Upper lobe of right lung (tissue), 1 donor: Measurements from ENCODE around the gene JSRP1. TPM values are rescaled to one million over a fixed set of nuclear protein-coding genes. Genes with fewer than 3 reads are reported as not detected.

Experiments
- ATAC-seq: fragments of 200-7000 bp; cut with Tn5 transposase; one replicate; pipeline ENCODE4 v1.9.1; 2020; ENCODE audit warnings: mild to moderate bottlenecking, moderate library complexity
- DNase-seq: peaks from one replicate; pipeline ENCODE4 v3.0.0-alpha.2; 2020
- H3K27ac ChIP-seq: fragments of 200-600 bp; one replicate; pipeline ENCODE4 v1.8.0; 2022
- H3K27me3 ChIP-seq: fragments of 200-600 bp; one replicate; pipeline ENCODE4 v1.8.0; 2022; ENCODE audit warnings: mild to moderate bottlenecking
- H3K36me3 ChIP-seq: fragments of 200-600 bp; one replicate; pipeline ENCODE4 v1.8.0; 2022
- H3K4me1 ChIP-seq: fragments of 200-600 bp; one replicate; pipeline ENCODE4 v1.8.0; 2022
- H3K4me3 ChIP-seq: fragments of 200-600 bp; one replicate; pipeline ENCODE4 v1.8.0; 2022; ENCODE audit warnings: mild to moderate bottlenecking
- H3K9me3 ChIP-seq: fragments of 200-600 bp; one replicate; pipeline ENCODE4 v1.8.0; 2022
- intact Hi-C: fragments of 100-400 bp; cut with DNase I; formaldehyde crosslinking; loops from one replicate; pipeline ENCODE4 v1.11.0; 2022
- total RNA-seq: library from RNA; stranded (reverse); fragmentation: NEBNext Ultra II Directional; extraction: Animal tissue kit (Norgen Biotek cat#: 25700); gene quantifications from one replicate; pipeline ENCODE4 v1.2.1, GENCODE V29; 2021
- TF ChIP-seq, protein P1 (sequence below): fragments of 200-600 bp; IDR thresholded peaks from one replicate; pipeline ENCODE4 v1.8.0; 2022; ENCODE audit warnings: antibody characterized with exemption
- donor health status: DM: no; HTN: yes; CAD: no; lungs with severe emphysema.

The JSRP1 gene
- total RNA-seq, 1 donor from 2014 or later: 1.1 TPM

DNA sequence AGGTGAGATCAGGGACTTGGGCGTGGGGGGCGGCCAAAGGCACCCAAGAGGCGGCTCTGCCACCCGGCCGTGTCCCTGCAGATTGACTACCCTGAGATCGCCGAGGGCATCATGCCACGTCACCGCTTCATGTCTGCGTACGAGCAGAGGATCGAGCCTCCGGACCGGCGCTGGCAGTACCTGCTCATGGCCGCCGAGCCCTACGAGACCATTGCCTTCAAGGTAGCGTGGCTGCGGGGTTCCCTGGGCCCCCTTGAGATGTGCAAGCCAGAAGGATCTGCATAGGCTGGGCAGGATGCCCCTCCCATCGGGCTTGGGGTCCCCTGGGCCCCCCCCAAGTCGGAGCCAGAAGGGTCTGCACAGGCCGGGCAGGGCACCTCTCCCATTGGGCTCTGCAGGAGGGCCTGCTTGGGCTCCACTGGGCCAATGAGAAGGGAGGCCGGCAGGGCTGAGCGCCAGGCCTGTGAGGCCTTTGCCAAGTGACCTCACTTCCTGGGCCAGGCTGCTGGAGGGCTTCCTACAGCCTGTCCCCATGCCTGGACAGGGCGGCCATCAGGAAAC is 9.3 kb downstream of the JSRP1 start:
- Histone ChIP-seq H3K36me3 (peaks cover 46% of the 10 kb centered on the region), H3K27ac (no peak overlapping the region), H3K27me3 (peaks cover 27% of the 10 kb centered on the region), H3K4me3 (no peak overlapping the region), H3K9me3 (no peaks in the 10 kb centered on the region), H3K4me1 (peaks cover 28% of the 10 kb centered on the region)
- TF ChIP-seq, protein P1, sequence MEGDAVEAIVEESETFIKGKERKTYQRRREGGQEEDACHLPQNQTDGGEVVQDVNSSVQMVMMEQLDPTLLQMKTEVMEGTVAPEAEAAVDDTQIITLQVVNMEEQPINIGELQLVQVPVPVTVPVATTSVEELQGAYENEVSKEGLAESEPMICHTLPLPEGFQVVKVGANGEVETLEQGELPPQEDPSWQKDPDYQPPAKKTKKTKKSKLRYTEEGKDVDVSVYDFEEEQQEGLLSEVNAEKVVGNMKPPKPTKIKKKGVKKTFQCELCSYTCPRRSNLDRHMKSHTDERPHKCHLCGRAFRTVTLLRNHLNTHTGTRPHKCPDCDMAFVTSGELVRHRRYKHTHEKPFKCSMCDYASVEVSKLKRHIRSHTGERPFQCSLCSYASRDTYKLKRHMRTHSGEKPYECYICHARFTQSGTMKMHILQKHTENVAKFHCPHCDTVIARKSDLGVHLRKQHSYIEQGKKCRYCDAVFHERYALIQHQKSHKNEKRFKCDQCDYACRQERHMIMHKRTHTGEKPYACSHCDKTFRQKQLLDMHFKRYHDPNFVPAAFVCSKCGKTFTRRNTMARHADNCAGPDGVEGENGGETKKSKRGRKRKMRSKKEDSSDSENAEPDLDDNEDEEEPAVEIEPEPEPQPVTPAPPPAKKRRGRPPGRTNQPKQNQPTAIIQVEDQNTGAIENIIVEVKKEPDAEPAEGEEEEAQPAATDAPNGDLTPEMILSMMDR: no peak
- DNase-seq (no peak), ATAC-seq (peak; percentile 4)
- intact Hi-C loops: no loop called here

DNA sequence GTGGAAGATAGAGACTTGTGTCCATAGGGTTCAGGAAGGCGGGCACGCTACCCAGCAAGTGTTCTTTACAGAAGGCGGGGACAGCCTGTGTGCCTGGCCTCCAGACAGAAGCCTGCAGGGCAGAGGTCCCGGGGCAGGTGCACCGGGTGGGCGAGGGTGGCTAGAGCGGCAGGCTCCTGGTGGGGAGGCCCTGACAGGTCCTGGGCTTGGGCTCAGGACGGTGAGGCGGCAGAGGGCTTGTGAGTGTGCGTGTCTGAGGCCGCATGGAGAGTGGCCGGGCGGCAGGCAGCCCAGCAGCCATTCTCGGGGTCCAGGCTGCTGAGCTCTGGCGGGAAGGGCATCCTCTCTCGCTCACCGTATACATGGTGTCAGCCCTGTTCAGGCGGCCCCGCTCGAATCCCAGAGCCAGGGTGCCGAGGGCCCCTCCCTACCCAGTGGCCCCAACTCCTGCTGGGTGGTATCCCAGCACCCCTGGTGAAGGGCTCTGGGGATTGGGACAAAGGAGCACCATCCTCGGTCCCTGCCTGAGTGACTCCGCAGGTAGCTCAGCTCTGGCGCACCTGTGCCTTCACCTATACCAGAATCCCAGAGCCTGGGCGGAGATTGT is 10.1 kb downstream of the JSRP1 start:
- no peaks in the 10 kb centered on the region for H3K9me3 ChIP-seq
- peaks cover 32% of the 10 kb centered on the region for H3K4me1 ChIP-seq
- no peak for DNase-seq

GRCh38 chr19:2245273-2245672 is 10.9 kb downstream of the JSRP1 start:
- intact Hi-C loops: no loop called here

More for the DNA sequence above, 10.1 kb downstream of the JSRP1 start:
- Histone ChIP-seq H3K27me3 (peaks cover 22% of the 10 kb centered on the region), H3K4me3 (no peak overlapping the region), H3K27ac (no peak overlapping the region), H3K36me3 (peaks cover 46% of the 10 kb centered on the region)
- ATAC-seq: no peak
- TF ChIP-seq, protein P1: no peak
- intact Hi-C loops: no loop called here

DNA sequence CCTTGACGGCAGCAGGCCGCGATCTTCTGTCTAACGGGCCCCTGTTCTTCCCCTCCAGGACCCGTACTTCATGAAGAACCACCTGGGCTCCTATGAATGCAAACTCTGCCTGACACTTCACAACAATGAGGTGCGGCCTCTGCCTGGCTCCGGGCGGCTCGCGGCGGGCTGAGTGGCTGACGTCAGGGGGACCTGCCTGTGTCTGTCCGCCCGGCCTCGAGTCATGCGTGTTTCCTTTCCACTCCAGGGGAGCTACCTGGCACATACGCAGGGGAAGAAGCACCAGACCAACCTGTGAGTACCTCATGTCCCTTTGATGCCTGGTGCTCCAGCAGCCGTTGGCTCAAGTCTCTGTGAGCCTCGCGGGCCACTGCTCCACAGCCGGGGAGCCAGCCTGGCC is 11.7 kb downstream of the JSRP1 start:
- H3K4me3 ChIP-seq: no peak overlapping the region
- no peak overlapping the region for H3K27ac ChIP-seq
- intact Hi-C loops: no loop called here
- no peak for DNase-seq
- H3K36me3 ChIP-seq: peaks cover 46% of the 10 kb centered on the region
- TF ChIP-seq, protein P1: no peak
- H3K4me1 ChIP-seq: peaks cover 38% of the 10 kb centered on the region
- no peak for ATAC-seq
- H3K27me3 ChIP-seq: peaks cover 6% of the 10 kb centered on the region
- H3K9me3 ChIP-seq: no peaks in the 10 kb centered on the region

More at GRCh38 chr19:2245273-2245672, 10.9 kb downstream of the JSRP1 start:
- H3K36me3 ChIP-seq: peaks cover 46% of the 10 kb centered on the region
- H3K27me3 ChIP-seq: peaks cover 14% of the 10 kb centered on the region
- H3K4me3 ChIP-seq: no peak overlapping the region
- ATAC-seq (no peak), DNase-seq (no peak)
- H3K27ac ChIP-seq: no peak overlapping the region
- H3K4me1 ChIP-seq: peaks cover 33% of the 10 kb centered on the region
- TF ChIP-seq, protein P1: no peak
- no peaks in the 10 kb centered on the region for H3K9me3 ChIP-seq

DNA sequence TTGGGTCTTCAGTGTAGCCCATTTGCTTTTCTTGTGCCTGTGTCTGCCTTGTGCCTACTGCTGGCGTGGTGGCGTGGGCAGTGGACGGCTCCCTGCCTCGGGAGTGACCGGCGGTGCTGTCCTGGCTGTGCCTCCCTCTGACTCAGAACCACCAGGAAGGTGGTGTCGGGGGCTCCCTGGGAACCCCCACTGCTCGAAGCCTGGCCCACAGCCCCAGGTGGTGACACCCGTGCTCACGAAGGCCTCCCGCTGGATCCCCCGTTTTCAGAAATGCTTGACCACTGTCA is 12.1 kb downstream of the JSRP1 start:
- Histone ChIP-seq H3K27ac (no peak overlapping the region), H3K27me3 (peaks cover 2% of the 10 kb centered on the region), H3K4me3 (no peak overlapping the region), H3K4me1 (peaks cover 42% of the 10 kb centered on the region), H3K36me3 (peaks cover 46% of the 10 kb centered on the region), H3K9me3 (no peaks in the 10 kb centered on the region)
- DNase-seq (no peak), ATAC-seq (no peak)
- TF ChIP-seq, protein P1: no peak
- intact Hi-C loops: no loop called here
